MCF 10A (cell line): Measurements from ENCODE around the gene LIF. TPM values are rescaled to one million over a fixed set of nuclear protein-coding genes. Genes with fewer than 3 reads are reported as not detected.

Experiments
- BruUV-seq: library from RNA; stranded (reverse); fragments of 400-500 nt; replicated peaks from 2 replicates; lab custom pipeline; 2021; lab: Mats Ljungman, UMichigan
- CTCF ChIA-PET: fragments of 300-600 bp; sonication (Branson Sonifier 250); formaldehyde crosslinking; extraction: SDS; loops from one replicate; lab custom pipeline; 2021; ENCODE audit warnings: antibody characterized with exemption, inconsistent platforms; lab: Yijun Ruan, JAX
- POLR2A ChIA-PET: fragments of 300-600, 350-650 bp; sonication (Branson Sonifier 250); formaldehyde crosslinking; extraction: SDS; loops from one replicate; lab custom pipeline; 2020; ENCODE audit warnings: antibody characterized with exemption, inconsistent platforms; lab: Yijun Ruan, JAX
- DNase-seq: peaks from one replicate; pipeline ENCODE4 v3.0.0-alpha.2; 2018; ENCODE audit not compliant: unreplicated experiment
- H3K27ac Mint-ChIP-seq: one replicate; pipeline ENCODE4 v1.8.0; 2022; ENCODE audit warnings: mild to moderate bottlenecking, low read depth, mixed read lengths; ENCODE audit not compliant: unreplicated experiment
- H3K27me3 Mint-ChIP-seq: one replicate; pipeline ENCODE4 v1.8.0; 2022; ENCODE audit warnings: mixed read lengths; ENCODE audit not compliant: insufficient read depth, unreplicated experiment
- H3K36me3 Mint-ChIP-seq: one replicate; pipeline ENCODE4 v1.8.0; 2022; ENCODE audit warnings: mild to moderate bottlenecking, moderate library complexity, mixed read lengths; ENCODE audit not compliant: insufficient read depth, unreplicated experiment
- H3K4me1 Mint-ChIP-seq: one replicate; pipeline ENCODE4 v1.8.0; 2022; ENCODE audit warnings: mixed read lengths; ENCODE audit not compliant: insufficient read depth, unreplicated experiment
- H3K4me3 Mint-ChIP-seq: one replicate; pipeline ENCODE4 v1.8.0; 2022; ENCODE audit warnings: mild to moderate bottlenecking, moderate library complexity, mixed read lengths; ENCODE audit not compliant: unreplicated experiment
- H3K9me3 Mint-ChIP-seq: one replicate; pipeline ENCODE4 v1.8.0; 2022; ENCODE audit warnings: mixed read lengths; ENCODE audit not compliant: unreplicated experiment
- intact Hi-C: fragments of 100-400 bp; cut with micrococcal nuclease; formaldehyde crosslinking; loops from 2 replicates; pipeline ENCODE4 v1.14.1; 2022
- total RNA-seq: library from RNA; stranded (reverse); gene quantifications from 2 replicates; pipeline ENCODE4 v1.2.3, GENCODE V29; 2022
- TF ChIP-seq, protein P1 (sequence below): fragments of 200-600 bp; IDR thresholded peaks from one replicate; pipeline ENCODE4 v1.8.0; 2022; ENCODE audit warnings: antibody characterized with exemption, mild to moderate bottlenecking; ENCODE audit not compliant: unreplicated experiment

Gene LIF
- total RNA-seq, 1 experiment from 2014 or later: 19.3 TPM

DNA sequence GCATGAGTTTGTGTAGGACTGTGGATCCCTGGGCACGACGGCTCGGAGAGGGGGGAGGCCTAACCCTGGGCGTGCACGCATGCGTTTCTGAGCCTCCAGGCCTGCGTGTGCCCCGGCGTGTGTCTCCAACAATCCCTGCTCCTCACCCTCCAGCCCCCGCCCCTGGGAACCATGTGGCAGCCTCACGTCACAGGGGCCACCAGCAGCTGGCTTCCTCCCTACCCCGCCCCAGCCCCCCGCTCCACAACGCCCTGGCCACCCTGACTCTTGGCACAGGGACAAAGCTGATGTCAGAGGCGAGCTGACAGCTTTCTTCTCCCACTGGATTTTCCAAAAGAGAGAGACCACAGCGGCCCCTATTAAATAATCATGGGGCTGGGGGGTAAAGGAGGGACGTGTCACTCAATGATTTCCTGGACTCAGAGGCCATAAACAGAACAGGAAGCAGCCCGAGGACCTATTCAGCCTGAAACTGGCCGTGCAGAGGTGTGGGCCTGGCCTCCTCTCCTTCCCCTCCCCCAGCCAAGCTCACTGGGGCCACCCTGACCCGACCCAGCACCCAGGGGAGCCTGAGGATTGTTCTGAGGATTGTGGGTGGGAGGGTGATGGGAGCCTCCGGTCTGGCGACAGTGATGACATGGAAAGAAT lies 6.8 kb upstream of the LIF start:
- Mint-ChIP-seq H3K27me3 (no peaks in the 10 kb centered on the region), H3K27ac (no peak overlapping the region), H3K9me3 (no peaks in the 10 kb centered on the region), H3K4me1 (peaks cover 12% of the 10 kb centered on the region), H3K36me3 (no peaks in the 10 kb centered on the region), H3K4me3 (no peak overlapping the region)
- no TSS peak for BruUV-seq
- ChIA-PET CTCF (interaction anchor here (0.7 to 1.2 kb wide), 3 partner anchors 136 to 148 kb away, joined by 3 read pairs; no protein-coding TSS in a partner anchor), POLR2A (no interaction called here)
- DNase-seq: no peak
- intact Hi-C loops: no loop called here
- TF ChIP-seq, protein P1, sequence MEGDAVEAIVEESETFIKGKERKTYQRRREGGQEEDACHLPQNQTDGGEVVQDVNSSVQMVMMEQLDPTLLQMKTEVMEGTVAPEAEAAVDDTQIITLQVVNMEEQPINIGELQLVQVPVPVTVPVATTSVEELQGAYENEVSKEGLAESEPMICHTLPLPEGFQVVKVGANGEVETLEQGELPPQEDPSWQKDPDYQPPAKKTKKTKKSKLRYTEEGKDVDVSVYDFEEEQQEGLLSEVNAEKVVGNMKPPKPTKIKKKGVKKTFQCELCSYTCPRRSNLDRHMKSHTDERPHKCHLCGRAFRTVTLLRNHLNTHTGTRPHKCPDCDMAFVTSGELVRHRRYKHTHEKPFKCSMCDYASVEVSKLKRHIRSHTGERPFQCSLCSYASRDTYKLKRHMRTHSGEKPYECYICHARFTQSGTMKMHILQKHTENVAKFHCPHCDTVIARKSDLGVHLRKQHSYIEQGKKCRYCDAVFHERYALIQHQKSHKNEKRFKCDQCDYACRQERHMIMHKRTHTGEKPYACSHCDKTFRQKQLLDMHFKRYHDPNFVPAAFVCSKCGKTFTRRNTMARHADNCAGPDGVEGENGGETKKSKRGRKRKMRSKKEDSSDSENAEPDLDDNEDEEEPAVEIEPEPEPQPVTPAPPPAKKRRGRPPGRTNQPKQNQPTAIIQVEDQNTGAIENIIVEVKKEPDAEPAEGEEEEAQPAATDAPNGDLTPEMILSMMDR: no peak

DNA sequence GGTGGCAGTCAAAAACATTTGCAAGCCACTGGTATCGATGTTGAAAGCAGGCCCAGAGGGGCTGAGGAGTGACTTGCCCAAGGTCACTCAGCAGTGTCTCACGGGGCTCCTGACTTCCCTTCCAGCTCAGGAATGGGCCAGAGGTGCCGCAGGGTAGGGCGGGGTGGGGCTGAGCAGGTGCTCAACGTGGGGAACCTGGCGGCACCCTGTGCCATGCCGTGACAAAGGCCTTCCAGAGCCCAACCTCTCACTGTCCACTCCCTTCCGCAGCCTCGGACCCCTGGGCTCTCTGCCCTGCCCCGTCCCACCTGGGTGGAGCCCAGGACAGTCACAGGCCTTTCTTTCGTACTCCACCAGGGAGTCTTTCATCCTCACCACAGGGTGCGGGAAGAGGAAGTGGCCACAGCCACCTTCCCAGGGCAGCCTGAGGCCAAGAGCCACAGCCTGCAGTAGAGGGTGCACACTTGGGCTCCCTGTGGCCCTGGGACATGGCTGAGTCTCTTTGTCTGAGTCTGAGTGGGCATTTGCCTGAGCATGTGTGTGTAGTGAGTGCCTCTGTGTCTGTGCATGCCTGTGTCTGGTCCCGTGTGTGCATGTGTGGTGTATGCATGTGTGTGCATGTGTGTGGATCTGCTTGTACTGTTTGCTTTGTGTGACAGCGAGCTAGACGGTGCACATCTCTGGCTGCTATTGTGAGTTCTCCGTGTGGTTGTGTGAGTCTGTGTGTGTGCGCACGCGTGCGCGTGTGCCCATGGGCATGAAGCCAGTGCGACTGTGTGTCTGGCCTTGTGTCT lies 6.0 kb upstream of the LIF start:
- intact Hi-C loops: no loop called here
- H3K4me3 Mint-ChIP-seq: no peak overlapping the region
- ChIA-PET POLR2A (no interaction called here), CTCF (interaction anchor here (0.7 to 2.3 kb wide), 4 partner anchors 11 to 147 kb away, joined by 3 to 7 read pairs (median 3); no protein-coding TSS in a partner anchor)
- H3K27ac Mint-ChIP-seq: no peak overlapping the region
- no peaks in the 10 kb centered on the region for H3K36me3 Mint-ChIP-seq
- H3K4me1 Mint-ChIP-seq: peaks cover 17% of the 10 kb centered on the region
- peak; percentile 67 for DNase-seq
- BruUV-seq: no TSS peak
- H3K9me3 Mint-ChIP-seq: no peaks in the 10 kb centered on the region
- no peaks in the 10 kb centered on the region for H3K27me3 Mint-ChIP-seq
- TF ChIP-seq, protein P1: no peak

DNA sequence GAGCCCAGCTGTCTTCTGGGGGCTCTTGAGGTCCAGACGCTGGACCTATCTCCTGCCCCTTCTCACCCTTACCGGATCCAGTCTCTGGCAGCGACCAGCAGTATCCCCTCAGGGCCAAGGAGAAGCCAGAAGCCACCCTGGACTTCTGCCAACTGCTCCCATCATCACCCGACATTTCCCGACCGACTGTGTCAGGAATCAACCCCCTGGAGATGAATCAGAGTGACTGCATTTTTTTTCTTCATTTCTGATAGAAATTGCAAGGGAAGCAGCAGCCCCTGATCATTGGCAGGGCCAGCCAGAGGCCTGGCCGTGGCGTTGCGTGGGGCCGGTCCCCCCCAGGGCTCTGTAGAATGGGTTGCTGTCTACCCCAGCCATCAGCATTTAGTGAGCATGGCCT lies 5.2 kb upstream of the LIF start:
- intact Hi-C loops: no loop called here
- Mint-ChIP-seq H3K4me1 (peaks cover 19% of the 10 kb centered on the region), H3K9me3 (no peaks in the 10 kb centered on the region), H3K27me3 (no peaks in the 10 kb centered on the region), H3K4me3 (no peak overlapping the region), H3K36me3 (peaks cover 6% of the 10 kb centered on the region), H3K27ac (no peak overlapping the region)
- CTCF ChIA-PET: interaction anchor here (0.7 to 2.3 kb wide), 2 partner anchors 11 to 1004 kb away, joined by 3 to 7 read pairs; no protein-coding TSS in a partner anchor
- TF ChIP-seq, protein P1: no peak
- POLR2A ChIA-PET: interaction anchor here (0.7 to 1.2 kb wide), 2 partner anchors 45 to 55 kb away, joined by 3 to 6 read pairs; no protein-coding TSS in a partner anchor
- no TSS peak for BruUV-seq
- peak; percentile 67 for DNase-seq

DNA sequence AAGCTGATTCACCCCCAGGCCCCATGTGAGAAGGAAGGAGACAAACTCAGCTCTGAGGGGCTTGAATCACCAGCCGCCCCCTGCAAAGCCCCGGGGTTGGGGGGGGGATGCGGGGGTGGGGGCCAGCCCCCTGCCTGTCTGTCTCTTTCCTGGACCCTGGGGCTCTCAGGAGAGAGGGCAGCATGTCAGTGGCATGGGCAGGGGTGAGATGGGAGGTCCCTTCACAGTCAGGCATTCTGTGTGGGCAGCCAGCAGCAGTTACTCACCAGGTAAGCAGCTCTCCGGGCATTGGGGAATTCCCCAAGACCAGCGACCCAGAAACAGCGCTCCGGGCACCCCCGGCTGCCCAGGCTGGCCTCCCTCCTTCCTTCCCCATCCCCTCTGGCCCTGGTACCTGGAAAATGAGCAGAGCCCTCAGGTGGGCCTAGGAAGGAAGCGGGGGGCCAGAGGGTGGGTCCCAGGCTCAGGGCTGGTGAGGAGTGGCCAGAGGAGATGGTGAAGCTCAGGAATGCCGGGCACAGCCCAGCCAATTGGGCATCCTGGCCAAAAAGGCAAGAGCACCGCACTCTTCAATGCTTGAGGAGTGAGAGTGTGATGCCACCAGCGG lies 4.2 kb upstream of the LIF start:
- no TSS peak for BruUV-seq
- ChIA-PET CTCF (interaction anchor here (0.6 to 2.3 kb wide), 5 partner anchors 12 to 1005 kb away, joined by 3 to 7 read pairs (median 3); no protein-coding TSS in a partner anchor), POLR2A (interaction anchor here (0.7 to 1.2 kb wide), 5 partner anchors 17 to 160 kb away, joined by 3 to 6 read pairs (median 3); no protein-coding TSS in a partner anchor)
- intact Hi-C loops: no loop called here
- peaks cover 6% of the 10 kb centered on the region for H3K36me3 Mint-ChIP-seq
- TF ChIP-seq, protein P1: no peak
- H3K9me3 Mint-ChIP-seq: no peaks in the 10 kb centered on the region
- H3K4me1 Mint-ChIP-seq: peaks cover 27% of the 10 kb centered on the region
- H3K4me3 Mint-ChIP-seq: no peak overlapping the region
- peak; percentile 80 for DNase-seq
- no peak overlapping the region for H3K27ac Mint-ChIP-seq
- no peaks in the 10 kb centered on the region for H3K27me3 Mint-ChIP-seq
